Neural cell (in vitro differentiated cells): ENCODE measurements around the gene MR1.

Experiments used
- EP300 ChIP-seq: fragments of 450-650 bp; conservative IDR thresholded peaks from 2 replicates; pipeline ENCODE4 v1.6.1; 2014; ENCODE audit warnings: antibody characterized with exemption, mild to moderate bottlenecking, moderate library complexity; ENCODE audit not compliant: poor library complexity, severe bottlenecking
- EZH2 ChIP-seq: fragments of 200-600, 300-800 bp; shearing (Covaris generic), sonication (generic); IDR thresholded peaks from 2 replicates; pipeline ENCODE4 v1.6.1; 2014; ENCODE audit warnings: antibody characterized with exemption, low read length, borderline replicate concordance, mild to moderate bottlenecking; ENCODE audit not compliant: insufficient read depth, poor library complexity, severe bottlenecking
- POLR2AphosphoS5 ChIP-seq: IDR thresholded peaks from 2 replicates; pipeline ENCODE4 v1.6.1; 2012
- SMC3 ChIP-seq: fragments of 450-650 bp; conservative IDR thresholded peaks from 2 replicates; pipeline ENCODE4 v1.6.1; 2014; ENCODE audit warnings: antibody characterized with exemption, mild to moderate bottlenecking, moderate library complexity; ENCODE audit not compliant: poor library complexity
- TF ChIP-seq, protein P1 (sequence below): fragments of 450-650 bp; IDR thresholded peaks from 2 replicates; pipeline ENCODE4 v1.5.1; 2014; ENCODE audit warnings: antibody characterized with exemption, mild to moderate bottlenecking, moderate library complexity; ENCODE audit not compliant: poor library complexity, severe bottlenecking

- TF ChIP-seq POLR2AphosphoS5 (no peak), EZH2 (no peak), SMC3 (no peak), EP300 (no peak)
- TF ChIP-seq, protein P1, sequence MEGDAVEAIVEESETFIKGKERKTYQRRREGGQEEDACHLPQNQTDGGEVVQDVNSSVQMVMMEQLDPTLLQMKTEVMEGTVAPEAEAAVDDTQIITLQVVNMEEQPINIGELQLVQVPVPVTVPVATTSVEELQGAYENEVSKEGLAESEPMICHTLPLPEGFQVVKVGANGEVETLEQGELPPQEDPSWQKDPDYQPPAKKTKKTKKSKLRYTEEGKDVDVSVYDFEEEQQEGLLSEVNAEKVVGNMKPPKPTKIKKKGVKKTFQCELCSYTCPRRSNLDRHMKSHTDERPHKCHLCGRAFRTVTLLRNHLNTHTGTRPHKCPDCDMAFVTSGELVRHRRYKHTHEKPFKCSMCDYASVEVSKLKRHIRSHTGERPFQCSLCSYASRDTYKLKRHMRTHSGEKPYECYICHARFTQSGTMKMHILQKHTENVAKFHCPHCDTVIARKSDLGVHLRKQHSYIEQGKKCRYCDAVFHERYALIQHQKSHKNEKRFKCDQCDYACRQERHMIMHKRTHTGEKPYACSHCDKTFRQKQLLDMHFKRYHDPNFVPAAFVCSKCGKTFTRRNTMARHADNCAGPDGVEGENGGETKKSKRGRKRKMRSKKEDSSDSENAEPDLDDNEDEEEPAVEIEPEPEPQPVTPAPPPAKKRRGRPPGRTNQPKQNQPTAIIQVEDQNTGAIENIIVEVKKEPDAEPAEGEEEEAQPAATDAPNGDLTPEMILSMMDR: no peak
Observed at GRCh38 chr1:181044449-181044966, 10.7 kb downstream of the MR1 start.
